A549 (cell line): ENCODE measurements around the gene MYO5C. TPM values are rescaled to one million over a fixed set of nuclear protein-coding genes. Genes with fewer than 3 reads are reported as not detected.

Experiments
- ATAC-seq, 2 experiments: fragments of 200-7000 bp in 1 of 2; fragments of >200 bp in 1 of 2; cut with Nextera tagmentation in 1 of 2; cut with Tn5 transposase in 1 of 2; 3 replicates each; pipeline versions ENCODE4 v1.8.0 to v1.9.1; 2018 to 2020; ENCODE audit warnings: mild to moderate bottlenecking in 1 of 2, moderate library complexity in 1 of 2
- CTCF ChIA-PET: fragments of 300-600 bp; sonication (Branson Sonifier 250); formaldehyde crosslinking; extraction: SDS; loops from one replicate; lab custom pipeline; 2021; ENCODE audit warnings: antibody characterized with exemption, inconsistent platforms; lab: Yijun Ruan, JAX
- POLR2A ChIA-PET: fragments of 350-600 bp; formaldehyde crosslinking; extraction: SDS; loops from one replicate; lab custom pipeline; 2021; ENCODE audit warnings: antibody characterized with exemption, inconsistent platforms; lab: Yijun Ruan, JAX
- DNase-seq, 2 experiments: peaks; one replicate each; pipeline versions ENCODE4 v3.0.0 to v3.0.0-alpha.2; 2011 to 2016; ENCODE audit warnings: low read depth in 1 of 2, low spot score in 1 of 2
- FAIRE-seq: peaks from 2 replicates; lab custom pipeline; 2011; peaks lifted over from hg19 to GRCh38; lab: Jason Lieb, UNC
- H3K27ac ChIP-seq, 2 experiments: fragments of >200 bp; sonication (Bioruptor Twin); formaldehyde crosslinking; 3 replicates each; pipeline ENCODE4 v1.5.1; 2016 to 2017
- H3K4me1 ChIP-seq: fragments of >200 bp; sonication (Bioruptor Twin); formaldehyde crosslinking; 3 replicates; pipeline ENCODE4 v1.6.1; 2016
- H3K4me2 ChIP-seq: fragments of >200 bp; sonication (Bioruptor Twin); formaldehyde crosslinking; 3 replicates; pipeline ENCODE4 v1.6.1; 2016
- H3K4me3 ChIP-seq: fragments of >200 bp; sonication (Bioruptor Twin); formaldehyde crosslinking; 3 replicates; pipeline ENCODE4 v1.5.1; 2016
- H3K9me3 ChIP-seq: fragments of >200 bp; sonication (Bioruptor Twin); formaldehyde crosslinking; 3 replicates; pipeline ENCODE4 v1.6.1; 2016
- ATOH8 ChIP-seq: fragments of 250-450 bp; sonication (Bioruptor Pico); IDR thresholded peaks from 2 replicates; pipeline ENCODE4 v1.5.0; 2020; ENCODE audit warnings: low read depth, mild to moderate bottlenecking, moderate library complexity
- CHD2 ChIP-seq: fragments of 150-350 bp; IDR thresholded peaks from 2 replicates; pipeline ENCODE4 v1.6.1; 2014; ENCODE audit warnings: low read length; ENCODE audit not compliant: partially characterized antibody
- EHMT2 ChIP-seq: fragments of 200-600 bp; sonication (generic); IDR thresholded peaks from 2 replicates; pipeline ENCODE4 v1.6.1; 2016; ENCODE audit warnings: antibody characterized with exemption, low read depth, mild to moderate bottlenecking, moderate library complexity
- ESRRA ChIP-seq: fragments of 150-350 bp; IDR thresholded peaks from 2 replicates; pipeline ENCODE4 v1.6.1; 2014; ENCODE audit warnings: mild to moderate bottlenecking, low read length, borderline replicate concordance
- HOXA7 ChIP-seq: fragments of 250-450 bp; sonication (Bioruptor Pico); IDR thresholded peaks from 2 replicates; pipeline ENCODE4 v1.5.0; 2020; ENCODE audit warnings: mild to moderate bottlenecking, moderate library complexity
- HOXB13 ChIP-seq: fragments of 250-450 bp; sonication (Bioruptor Pico); IDR thresholded peaks from 2 replicates; pipeline ENCODE4 v1.5.0; 2020; ENCODE audit warnings: low read depth, mild to moderate bottlenecking, moderate library complexity
- HOXB5 ChIP-seq: fragments of 250-450 bp; sonication (Bioruptor Pico); IDR thresholded peaks from 2 replicates; pipeline ENCODE4 v1.5.0; 2020; ENCODE audit warnings: mild to moderate bottlenecking, moderate library complexity
- JUN ChIP-seq, 2 experiments: fragments of >200 bp; sonication (Bioruptor Twin); formaldehyde crosslinking; IDR thresholded peaks; 2 replicates in 1 of 2; 3 replicates in 1 of 2; pipeline ENCODE4 v1.6.1; 2016 to 2017
- JUNB ChIP-seq: fragments of >200 bp; sonication (Bioruptor Twin); formaldehyde crosslinking; IDR thresholded peaks from 2 replicates; pipeline ENCODE4 v1.6.1; 2016
- KDM1A ChIP-seq: fragments of 200-600 bp; sonication (generic); IDR thresholded peaks from 2 replicates; pipeline ENCODE4 v1.6.1; 2016; ENCODE audit warnings: low read depth, mild to moderate bottlenecking
- MAFK ChIP-seq: fragments of 450-650 bp; IDR thresholded peaks from 2 replicates; pipeline ENCODE4 v1.6.1; 2014; ENCODE audit not compliant: partially characterized antibody
- MAX ChIP-seq: IDR thresholded peaks from 2 replicates; pipeline ENCODE4 v1.6.1; 2012
- MAZ ChIP-seq: fragments of 150-350 bp; IDR thresholded peaks from 2 replicates; pipeline ENCODE4 v1.6.1; 2014; ENCODE audit warnings: antibody characterized with exemption, low read depth, low read length, borderline replicate concordance
- NFE2L2 ChIP-seq: fragments of 150-350 bp; conservative IDR thresholded peaks from 2 replicates; pipeline ENCODE4 v1.6.1; 2014; ENCODE audit warnings: low read length
- RFX5 ChIP-seq: fragments of 450-650 bp; IDR thresholded peaks from 2 replicates; pipeline ENCODE4 v1.7.1; 2014; ENCODE audit warnings: antibody characterized with exemption, mild to moderate bottlenecking, moderate library complexity
- SREBF2 ChIP-seq: fragments of 450-650 bp; IDR thresholded peaks from 2 replicates; pipeline ENCODE4 v1.6.1; 2014; ENCODE audit warnings: mild to moderate bottlenecking, moderate library complexity
- USF2 ChIP-seq: fragments of 450-650 bp; IDR thresholded peaks from 2 replicates; pipeline ENCODE4 v1.6.1; 2014; ENCODE audit warnings: antibody characterized with exemption
- ZFP36 ChIP-seq: fragments of 450-650 bp; IDR thresholded peaks from 2 replicates; pipeline ENCODE4 v1.6.1; 2014; ENCODE audit warnings: borderline replicate concordance; ENCODE audit not compliant: partially characterized antibody
- ZNF302 ChIP-seq: fragments of 250-450 bp; sonication (Bioruptor Pico); IDR thresholded peaks from 2 replicates; pipeline ENCODE4 v1.9.0; 2021; ENCODE audit warnings: inconsistent platforms, mild to moderate bottlenecking, moderate library complexity
- WGBS: methylation state at CpG from one replicate; pipeline ENCODE4 v1.1.6; 2017; ENCODE audit errors: missing lambda C conversion rate; 5-methylcytosine and 5-hydroxymethylcytosine counted together
- polyA plus RNA-seq, 4 experiments: library from polyadenylated mRNA; depleted of rRNA in 3 of 4; stranded (reverse); fragments of >200 nt; fragmentation: RNase III in 1 of 4; extraction: RNeasy Plus Mini Kit Qiagen cat#74134 plus additional on column Dnase treatment in 1 of 4; gene quantifications; 2 replicates in 3 of 4; 3 replicates in 1 of 4; pipeline ENCODE4 v1.2.3, GENCODE V29; 2011 to 2017

MYO5C gene
- polyA plus RNA-seq, 2 of the 4 experiments (the other 2 are of a cell fraction) = 6.2 to 27.6 TPM

- Histone ChIP-seq H3K9me3 (no peaks in the 10 kb centered on the region), H3K27ac (no peak overlapping the region), H3K4me2 (no peak overlapping the region), H3K4me1 (no peaks in the 10 kb centered on the region), H3K4me3 (no peak overlapping the region)
- no peak for TF ChIP-seq ZFP36
- TF ChIP-seq HOXA7 = no peak
- TF ChIP-seq NFE2L2 = no peak
- no peak for TF ChIP-seq KDM1A
- TF ChIP-seq USF2 = no peak
- no peak for TF ChIP-seq HOXB13 (CRISPR knock-in tag)
- no peak for TF ChIP-seq JUNB
- no peak for TF ChIP-seq ESRRA
- ChIA-PET CTCF (interaction anchor here (0.8 to 1.3 kb wide), 3 partner anchors 36 to 41 kb away, joined by 3 to 4 read pairs (median 3); no protein-coding TSS in a partner anchor), POLR2A (no interaction called here)
- no peak for FAIRE-seq
- no peak for DNase-seq
- WGBS = 86% methylated on average over 7 of the region's 7 CpGs
- no peak for ATAC-seq
Observed at GRCh38 chr15:52220937-52221660, 74.5 kb downstream of the MYO5C start.

GRCh38 chr15:52220251-52220650 lies 75.4 kb downstream of the MYO5C start:
- H3K9me3 ChIP-seq = no peaks in the 10 kb centered on the region
- H3K4me3 ChIP-seq = no peak overlapping the region
- no peak overlapping the region for H3K27ac ChIP-seq
- ChIA-PET CTCF (interaction anchor here (0.7 to 1.3 kb wide), 3 partner anchors 11 to 285 kb away, joined by 3 to 4 read pairs (median 3); no protein-coding TSS in a partner anchor), POLR2A (no interaction called here)
- no peaks in the 10 kb centered on the region for H3K4me1 ChIP-seq
- 97% methylated on average over 6 of the region's 6 CpGs for WGBS
- FAIRE-seq = no peak
- no peak overlapping the region for H3K4me2 ChIP-seq
- no peak for DNase-seq
- ATAC-seq = no peak
- no peak for TF ChIP-seq ESRRA
- no peak for TF ChIP-seq NFE2L2
- TF ChIP-seq HOXB5 (CRISPR knock-in tag) = no peak
- no peak for TF ChIP-seq RFX5

- no peaks in the 10 kb centered on the region for H3K9me3 ChIP-seq
- DNase-seq (no peak), FAIRE-seq (no peak), ATAC-seq (no peak)
- ChIA-PET CTCF (interaction anchor here (6.8 kb wide), 1 partner anchor 8 kb away, joined by 67 read pairs; no protein-coding TSS in a partner anchor), POLR2A (no interaction called here)
- no peak overlapping the region for H3K4me3 ChIP-seq
- TF ChIP-seq JUN (IDR thresholded peaks at IDR 0.05) (no peak), EHMT2 (no peak), ATOH8 (CRISPR knock-in tag) (no peak), MAX (no peak), RFX5 (no peak), CHD2 (no peak), MAZ (no peak), MAFK (no peak), ZNF302 (CRISPR knock-in tag) (no peak), SREBF2 (no peak), HOXB13 (CRISPR knock-in tag) (no peak), ESRRA (no peak)
- WGBS = 92% methylated on average over 4 of the region's 4 CpGs
- no peak overlapping the region for H3K27ac ChIP-seq
- no peak overlapping the region for H3K4me2 ChIP-seq
- H3K4me1 ChIP-seq = no peaks in the 10 kb centered on the region
Observed at GRCh38 chr15:52218816-52219215, 76.8 kb downstream of the MYO5C start.
